Islet precursor cell (in vitro differentiated cells): ENCODE data around the gene TSPAN13.

ENCODE experiments used
- DNase-seq: peaks from one replicate; pipeline ENCODE4 v3.0.0-alpha.2; 2018

TSPAN13 gene

DNA sequence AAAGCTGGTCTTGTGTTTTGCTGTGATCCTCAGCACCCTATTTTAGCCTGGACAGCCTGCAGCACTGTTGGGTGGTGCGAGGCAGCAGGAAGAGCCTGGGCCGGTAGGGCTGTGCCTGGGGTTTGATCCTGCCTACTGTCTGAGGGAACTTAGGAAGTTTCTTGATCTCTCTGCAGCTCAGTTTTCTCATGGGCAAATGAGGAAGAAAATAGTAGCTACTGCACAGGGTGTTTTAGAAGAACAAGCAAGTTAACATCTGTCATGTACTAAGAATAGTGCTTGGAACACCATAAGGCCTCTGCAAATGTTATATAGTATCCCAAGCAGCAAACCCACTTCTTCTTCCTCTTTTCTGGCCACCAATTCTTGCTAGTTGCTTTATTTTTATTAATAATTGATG lies 63.3 kb downstream of the TSPAN13 start:
- DNase-seq: no peak

DNA sequence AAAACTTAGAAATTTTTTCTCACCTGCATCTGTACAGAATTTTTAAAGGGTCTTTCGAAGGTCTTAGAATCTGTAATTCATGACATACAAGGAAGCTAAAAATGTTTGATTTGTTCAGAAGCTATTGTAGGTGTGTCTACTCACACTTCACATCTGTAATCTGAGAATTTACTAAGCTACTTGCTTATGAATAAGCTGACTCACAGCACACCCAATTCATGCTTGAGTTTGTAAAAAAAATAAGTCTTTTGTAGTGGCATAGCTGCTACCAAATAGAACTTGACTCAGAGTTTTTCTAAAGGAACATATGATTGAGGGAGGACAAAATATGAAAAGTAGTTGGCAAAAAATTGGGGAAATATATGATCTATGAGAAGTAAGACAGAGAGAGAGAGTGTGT lies 64.0 kb downstream of the TSPAN13 start:
- DNase-seq: no peak

DNA sequence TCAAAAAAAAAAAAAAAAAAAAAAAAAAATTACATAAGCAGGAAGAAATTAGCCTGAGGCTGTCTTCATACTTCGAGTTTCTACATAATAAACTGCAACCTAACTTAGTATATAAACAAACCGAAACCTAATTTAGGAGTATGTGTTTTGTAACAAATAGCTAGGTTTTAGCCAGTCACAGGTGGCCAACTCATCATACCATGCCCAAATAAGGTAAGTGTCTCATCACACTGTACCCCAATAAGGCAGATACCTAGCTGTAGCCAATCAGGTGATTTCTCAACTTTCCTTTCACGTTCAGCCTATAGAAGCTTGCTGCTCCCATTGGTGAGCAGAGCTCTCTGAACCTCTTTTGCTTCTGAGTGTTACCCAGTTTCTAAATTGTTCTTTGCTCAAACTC lies 65.2 kb downstream of the TSPAN13 start:
- DNase-seq: no peak

DNA sequence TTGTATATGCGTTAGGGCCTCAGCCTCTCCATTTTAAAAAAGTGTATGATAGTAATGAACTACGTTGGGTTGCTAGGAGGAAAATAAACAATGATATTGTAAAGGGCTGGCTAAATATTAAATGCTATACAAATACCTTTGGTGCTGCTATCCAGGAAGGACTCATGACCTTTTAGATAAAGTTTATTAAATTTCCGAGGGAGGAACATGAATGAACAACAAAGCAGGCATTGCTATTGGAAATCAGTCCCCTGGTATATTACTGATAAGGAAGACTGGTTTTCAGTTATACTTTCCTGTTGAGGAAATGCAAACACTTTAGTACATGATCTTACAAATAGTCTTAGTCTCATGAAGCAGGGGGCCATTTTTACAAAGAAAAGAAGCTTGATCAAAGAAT lies 68.5 kb downstream of the TSPAN13 start:
- no peak for DNase-seq

DNA sequence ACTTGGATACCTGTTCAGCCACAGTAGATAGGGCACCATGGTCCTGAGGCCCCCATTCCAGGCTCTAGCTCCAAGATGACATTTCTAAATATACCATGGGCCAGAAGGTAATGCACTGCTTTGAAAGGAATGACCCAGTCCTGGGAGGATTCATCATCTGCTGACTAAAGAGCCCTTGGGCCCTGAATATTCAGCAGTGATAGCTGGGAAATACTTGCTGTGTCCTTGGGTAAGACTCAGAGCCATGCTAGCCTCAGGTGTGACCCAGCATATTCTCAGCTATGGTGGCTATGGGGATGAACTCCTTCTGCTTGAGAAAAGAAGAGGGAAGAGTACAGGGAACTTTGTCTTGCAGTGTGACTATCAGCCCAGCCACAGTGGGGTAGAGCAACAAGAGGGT lies 72.5 kb downstream of the TSPAN13 start:
- DNase-seq: no peak

DNA sequence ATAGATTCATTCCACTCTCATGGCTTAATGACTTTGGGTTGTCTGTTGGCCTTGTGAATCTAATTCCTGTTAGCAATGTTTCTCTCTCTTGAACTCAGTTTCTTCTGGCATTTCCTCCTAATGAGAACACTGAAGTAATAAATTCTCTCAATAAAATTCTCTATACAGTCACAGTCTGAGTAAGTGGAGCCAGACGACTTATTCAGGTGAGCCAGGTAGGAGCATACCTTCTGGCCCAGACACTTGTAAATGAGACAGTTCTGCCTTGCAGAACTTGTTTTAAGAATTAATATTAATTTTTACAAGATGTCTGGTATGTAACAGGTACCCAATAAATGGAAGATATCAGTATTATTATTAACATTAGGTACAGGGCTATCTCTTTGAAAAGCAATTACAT lies 79.8 kb downstream of the TSPAN13 start:
- DNase-seq: no peak
